Endodermal cell (in vitro differentiated cells): Measurements from ENCODE around the gene KCNA10. TPM values are rescaled to one million over a fixed set of nuclear protein-coding genes. Genes with fewer than 3 reads are reported as not detected.

Source experiments
- DNase-seq: peaks from one replicate; pipeline ENCODE4 v3.0.0-alpha.2; 2017
- H3K27ac ChIP-seq: 2 replicates; pipeline ENCODE4 v1.5.1; 2013; ENCODE audit warnings: mild to moderate bottlenecking, low read depth, low read length, moderate library complexity
- H3K27me3 ChIP-seq: 2 replicates; pipeline ENCODE4 v1.6.1; 2013; ENCODE audit warnings: mild to moderate bottlenecking, low read length, moderate library complexity; ENCODE audit not compliant: insufficient read depth, control insufficient read depth, poor library complexity, severe bottlenecking
- H3K36me3 ChIP-seq: 2 replicates; pipeline ENCODE4 v1.7.0; 2013; ENCODE audit warnings: mild to moderate bottlenecking, low read length, moderate library complexity; ENCODE audit not compliant: control insufficient read depth, insufficient read depth
- H3K4me1 ChIP-seq: one replicate; pipeline ENCODE4 v1.7.0; 2013; ENCODE audit warnings: low read length; ENCODE audit not compliant: control insufficient read depth, insufficient read depth
- H3K4me3 ChIP-seq: 2 replicates; pipeline ENCODE4 v1.5.1; 2013; ENCODE audit warnings: mild to moderate bottlenecking, low read length, moderate library complexity
- H3K9ac ChIP-seq: 2 replicates; pipeline ENCODE4 v1.6.1; 2013; ENCODE audit warnings: mild to moderate bottlenecking, low read length, moderate library complexity; ENCODE audit not compliant: poor library complexity, severe bottlenecking; ENCODE audit errors: extremely low read depth
- H3K9me3 ChIP-seq: 2 replicates; pipeline ENCODE4 v1.6.1; 2013; ENCODE audit warnings: mild to moderate bottlenecking, low read length, moderate library complexity; ENCODE audit not compliant: control insufficient read depth
- H3K27ac Mint-ChIP-seq: 2 replicates; pipeline ENCODE4 v1.8.0; 2020; ENCODE audit warnings: mixed read lengths
- H3K27me3 Mint-ChIP-seq: 2 replicates; pipeline ENCODE4 v1.8.0; 2021; ENCODE audit warnings: mild to moderate bottlenecking, mixed read lengths; ENCODE audit not compliant: insufficient read depth
- H3K36me3 Mint-ChIP-seq: 2 replicates; pipeline ENCODE4 v1.8.0; 2020; ENCODE audit warnings: low read depth, mixed read lengths
- H3K4me1 Mint-ChIP-seq: 2 replicates; pipeline ENCODE4 v1.8.0; 2020; ENCODE audit warnings: mixed read lengths
- H3K4me3 Mint-ChIP-seq: 2 replicates; pipeline ENCODE4 v1.8.0; 2020; ENCODE audit warnings: mild to moderate bottlenecking, moderate library complexity, mixed read lengths
- H3K9me3 Mint-ChIP-seq: 2 replicates; pipeline ENCODE4 v1.8.0; 2020; ENCODE audit warnings: mild to moderate bottlenecking, mixed read lengths
- CTCF ChIP-seq: fragments of 200-600 bp; sonication (generic); conservative IDR thresholded peaks from 2 replicates; pipeline ENCODE4 v1.5.0; 2021; ENCODE audit warnings: antibody characterized with exemption, mild to moderate bottlenecking
- WGBS, 2 experiments: methylation state at CpG; one replicate each; pipeline versions ENCODE4 v1.1.5 to v1.1.7; 2013; ENCODE audit warnings: missing lambda C conversion rate in 2 of 2, mixed read lengths in 1 of 2; ENCODE audit not compliant: insufficient coverage in 1 of 2, insufficient read length in 1 of 2; 5-methylcytosine and 5-hydroxymethylcytosine counted together
- total RNA-seq, 2 donors: library from RNA; stranded (reverse); fragmentation: NEBNext Ultra II Directional in 1 of 2; extraction: Animal tissue kit (Norgen Biotek cat#: 25700) in 1 of 2; gene quantifications; 2 replicates in 1 of 2; 3 replicates in 1 of 2; pipeline ENCODE4 v1.2.1, GENCODE V29; 2021

KCNA10 gene
- total RNA-seq, 2 donors from 2014 or later: not detected

- Histone ChIP-seq H3K4me1 (peaks cover 14% of the 10 kb centered on the region), H3K27me3 (peaks cover 19% of the 10 kb centered on the region), H3K27ac (no peak overlapping the region), H3K36me3 (no peaks in the 10 kb centered on the region), H3K9me3 (no peaks in the 10 kb centered on the region), H3K9ac (no peak overlapping the region), H3K4me3 (no peak overlapping the region)
- WGBS, 2 experiments: 59 to 61% methylated on average over 4 of the region's 4 CpGs
- H3K27me3 Mint-ChIP-seq: peaks cover 29% of the 10 kb centered on the region
- no peaks in the 10 kb centered on the region for H3K36me3 Mint-ChIP-seq
- H3K9me3 Mint-ChIP-seq: no peaks in the 10 kb centered on the region
- no peak overlapping the region for H3K4me3 Mint-ChIP-seq
- H3K4me1 Mint-ChIP-seq: peaks cover 46% of the 10 kb centered on the region
- H3K27ac Mint-ChIP-seq: no peak overlapping the region
- no peak for TF ChIP-seq CTCF
- no peak for DNase-seq
Observed at GRCh38 chr1:110480356-110481096, 38.4 kb downstream of the KCNA10 start.

GRCh38 chr1:110478886-110479285 is 40.1 kb downstream of the KCNA10 start:
- peaks cover 21% of the 10 kb centered on the region for H3K27me3 Mint-ChIP-seq
- no peaks in the 10 kb centered on the region for H3K9me3 ChIP-seq
- H3K27ac ChIP-seq: no peak overlapping the region
- H3K9ac ChIP-seq: no peak overlapping the region
- H3K4me3 ChIP-seq: no peak overlapping the region
- H3K4me1 ChIP-seq: peaks cover 14% of the 10 kb centered on the region
- no peak for TF ChIP-seq CTCF
- H3K36me3 Mint-ChIP-seq: no peaks in the 10 kb centered on the region
- peaks cover 46% of the 10 kb centered on the region for H3K4me1 Mint-ChIP-seq
- peaks cover 6% of the 10 kb centered on the region for H3K27me3 ChIP-seq
- no peaks in the 10 kb centered on the region for H3K9me3 Mint-ChIP-seq
- H3K4me3 Mint-ChIP-seq: no peak overlapping the region
- H3K36me3 ChIP-seq: no peaks in the 10 kb centered on the region
- DNase-seq: no peak
- no peak overlapping the region for H3K27ac Mint-ChIP-seq
- 95 to 96% methylated on average over 7 to 8 of the region's 8 CpGs for WGBS, 2 experiments

- Histone ChIP-seq H3K9me3 (no peaks in the 10 kb centered on the region), H3K36me3 (no peaks in the 10 kb centered on the region), H3K9ac (no peak overlapping the region), H3K27ac (no peak overlapping the region), H3K4me1 (peaks cover 14% of the 10 kb centered on the region), H3K27me3 (peaks cover 6% of the 10 kb centered on the region), H3K4me3 (no peak overlapping the region)
- Mint-ChIP-seq H3K27me3 (peaks cover 14% of the 10 kb centered on the region), H3K4me3 (no peak overlapping the region), H3K27ac (no peak overlapping the region), H3K36me3 (no peaks in the 10 kb centered on the region), H3K4me1 (peaks cover 42% of the 10 kb centered on the region), H3K9me3 (no peaks in the 10 kb centered on the region)
- WGBS, 2 experiments: 57 to 77% methylated on average over 1 to 2 of the region's 3 CpGs
- TF ChIP-seq CTCF: no peak
- no peak for DNase-seq
Observed at GRCh38 chr1:110477967-110478640, 40.9 kb downstream of the KCNA10 start.
